H1 (cell line): ENCODE data around the gene BMF. TPM values are rescaled to one million over a fixed set of nuclear protein-coding genes. Genes with fewer than 3 reads are reported as not detected.
A peak's percentile ranks its signal among the peaks of the same experiment; 100 is the strongest.

Experiments used
- CTCF ChIA-PET: fragments of 300-600 bp; sonication (Branson Sonifier 250); formaldehyde crosslinking; loops from one replicate; lab custom pipeline; 2021; ENCODE audit not compliant: partially characterized antibody; lab: Charles Lee
- POLR2A ChIA-PET: fragments of 300-600 bp; sonication (Branson Sonifier 250); formaldehyde crosslinking; loops from one replicate; lab custom pipeline; 2021; ENCODE audit warnings: inconsistent platforms; ENCODE audit not compliant: partially characterized antibody; lab: Charles Lee
- DNase-seq, 2 experiments: peaks; one replicate each; pipeline versions ENCODE4 v3.0.0 to v3.0.0-alpha.2; 2010 to 2022; ENCODE audit warnings: low spot score in 2 of 2, low read depth in 1 of 2, mixed read lengths in 1 of 2
- FAIRE-seq: peaks from 2 replicates; lab custom pipeline; 2011; peaks lifted over from hg19 to GRCh38; lab: Jason Lieb, UNC
- H2AFZ ChIP-seq: 2 replicates; pipeline ENCODE4 v1.8.1; 2012; ENCODE audit warnings: low read length, inconsistent platforms
- H2AK5ac ChIP-seq: 2 replicates; pipeline ENCODE4 v1.6.1; 2013; ENCODE audit warnings: low read depth, low read length
- H2BK120ac ChIP-seq: replicated peaks from 2 replicates; pipeline ENCODE3; 2013; ENCODE audit warnings: low read depth, low read length, inconsistent platforms
- H2BK12ac ChIP-seq: 2 replicates; pipeline ENCODE4 v1.6.1; 2013; ENCODE audit warnings: low read depth, low read length
- H2BK15ac ChIP-seq: 2 replicates; pipeline ENCODE4 v1.6.1; 2013; ENCODE audit warnings: low read length
- H2BK20ac ChIP-seq: 2 replicates; pipeline ENCODE4 v1.6.1; 2013; ENCODE audit warnings: low read length
- H2BK5ac ChIP-seq: 2 replicates; pipeline ENCODE4 v1.6.1; 2013; ENCODE audit warnings: low read depth, low read length
- H3K14ac ChIP-seq: 2 replicates; pipeline ENCODE4 v1.6.1; 2013; ENCODE audit warnings: inconsistent platforms; ENCODE audit not compliant: insufficient read length
- H3K18ac ChIP-seq: 2 replicates; pipeline ENCODE4 v1.6.1; 2013; ENCODE audit warnings: low read length; ENCODE audit errors: extremely low read depth
- H3K23ac ChIP-seq: 2 replicates; pipeline ENCODE4 v1.6.1; 2013; ENCODE audit warnings: inconsistent platforms; ENCODE audit not compliant: insufficient read length
- H3K23me2 ChIP-seq: 2 replicates; pipeline ENCODE4 v1.6.1; 2013; ENCODE audit warnings: low read depth, low read length
- H3K27ac ChIP-seq: 2 replicates; pipeline ENCODE4 v1.6.1; 2011; ENCODE audit warnings: low read depth, low read length, inconsistent platforms
- H3K27me3 ChIP-seq, 4 experiments: replicated peaks in 1 of 4; 1 replicate in 1 of 4; 2 replicates in 3 of 4; pipeline versions ENCODE4 v1.6.1 to v1.8.1; 2011 to 2013; ENCODE audit warnings: low read length in 3 of 4, mild to moderate bottlenecking in 3 of 4, inconsistent platforms in 2 of 4, mixed read lengths in 2 of 4, moderate library complexity in 1 of 4; ENCODE audit not compliant: control insufficient read depth in 3 of 4, insufficient read depth in 3 of 4; ENCODE audit errors: extremely low read depth in 1 of 4
- H3K36me3 ChIP-seq, 4 experiments: 2 replicates each; pipeline versions ENCODE4 v1.6.1 to v1.8.1; 2011 to 2013; ENCODE audit warnings: mild to moderate bottlenecking in 4 of 4, low read length in 3 of 4, moderate library complexity in 2 of 4, control low read depth in 1 of 4, inconsistent platforms in 1 of 4; ENCODE audit not compliant: insufficient read depth in 4 of 4, control insufficient read depth in 2 of 4
- H3K4ac ChIP-seq: replicated peaks from 2 replicates; pipeline ENCODE3; 2013; ENCODE audit warnings: low read length, low read depth, mixed read lengths, inconsistent platforms; ENCODE audit not compliant: insufficient read length
- H3K4me1 ChIP-seq, 4 experiments: replicated peaks in 1 of 4; 1 replicate in 1 of 4; 2 replicates in 3 of 4; pipeline versions ENCODE4 v1.6.1 to v1.8.1; 2011 to 2013; ENCODE audit warnings: low read length in 3 of 4, inconsistent platforms in 2 of 4, mixed read lengths in 1 of 4; ENCODE audit not compliant: insufficient read depth in 4 of 4, control insufficient read depth in 3 of 4
- H3K4me2 ChIP-seq, 2 experiments: 2 replicates each; pipeline versions ENCODE4 v1.6.1 to v1.8.1; 2011 to 2013; ENCODE audit warnings: low read depth in 2 of 2, low read length in 2 of 2, control low read depth in 1 of 2, inconsistent platforms in 1 of 2, mild to moderate bottlenecking in 1 of 2; ENCODE audit not compliant: insufficient read depth in 1 of 2
- H3K4me3 ChIP-seq, 4 experiments: fragments of 200-600, 300-600 bp in 1 of 4; sonication (generic), shearing (Covaris generic), sonication (Bioruptor Twin) in 1 of 4; 2 replicates each; pipeline versions ENCODE4 v1.5.1 to v1.8.1; 2011 to 2016; ENCODE audit warnings: low read length in 4 of 4, low read depth in 3 of 4, control low read depth in 2 of 4, inconsistent platforms in 2 of 4, mild to moderate bottlenecking in 2 of 4, mixed read lengths in 1 of 4, moderate library complexity in 1 of 4; ENCODE audit not compliant: insufficient read depth in 2 of 4; ENCODE audit errors: extremely low read depth in 1 of 4
- H3K56ac ChIP-seq: replicated peaks from 2 replicates; pipeline ENCODE3; 2013; ENCODE audit warnings: low read depth, mild to moderate bottlenecking, mixed read lengths, low read length, inconsistent platforms; ENCODE audit not compliant: insufficient read length
- H3K79me1 ChIP-seq: 2 replicates; pipeline ENCODE4 v1.6.1; 2013; ENCODE audit warnings: low read depth, low read length, control low read depth
- H3K79me2 ChIP-seq, 2 experiments: 2 replicates each; pipeline versions ENCODE4 v1.6.1 to v1.8.1; 2012 to 2013; ENCODE audit warnings: low read length in 2 of 2, mild to moderate bottlenecking in 2 of 2, inconsistent platforms in 1 of 2; ENCODE audit not compliant: insufficient read depth in 2 of 2, control insufficient read depth in 1 of 2
- H3K9ac ChIP-seq, 4 experiments: replicated peaks in 1 of 4; 1 replicate in 1 of 4; 2 replicates in 3 of 4; pipeline versions ENCODE4 v1.6.1 to v1.8.1; 2011 to 2013; ENCODE audit warnings: low read depth in 3 of 4, low read length in 3 of 4, control low read depth in 2 of 4, mild to moderate bottlenecking in 2 of 4, moderate library complexity in 2 of 4, inconsistent platforms in 1 of 4; ENCODE audit errors: extremely low read depth in 1 of 4
- H3K9me3 ChIP-seq, 2 experiments: 2 replicates each; pipeline versions ENCODE4 v1.6.1 to v1.8.1; 2012 to 2013; ENCODE audit warnings: mild to moderate bottlenecking in 2 of 2, moderate library complexity in 2 of 2, control low read depth in 1 of 2, inconsistent platforms in 1 of 2, low read depth in 1 of 2, low read length in 1 of 2, mixed read lengths in 1 of 2; ENCODE audit not compliant: insufficient read depth in 2 of 2
- H4K20me1 ChIP-seq, 2 experiments: replicated peaks in 1 of 2; 2 replicates each; pipeline versions ENCODE3 to v1.8.1; 2011 to 2013; ENCODE audit warnings: inconsistent platforms in 2 of 2, low read length in 2 of 2, mild to moderate bottlenecking in 1 of 2; ENCODE audit not compliant: insufficient read depth in 2 of 2, control insufficient read depth in 1 of 2
- H4K5ac ChIP-seq: 2 replicates; pipeline ENCODE4 v1.6.1; 2013; ENCODE audit warnings: low read length, low read depth, mixed read lengths, inconsistent platforms; ENCODE audit not compliant: insufficient read length
- H4K8ac ChIP-seq: 2 replicates; pipeline ENCODE4 v1.8.0; 2013; ENCODE audit warnings: mild to moderate bottlenecking, moderate library complexity, low read length, inconsistent platforms; ENCODE audit not compliant: insufficient read depth; ENCODE audit errors: extremely low read depth
- H4K91ac ChIP-seq: replicated peaks from 2 replicates; pipeline ENCODE3; 2013; ENCODE audit warnings: low read length, mixed read lengths, inconsistent platforms; ENCODE audit not compliant: insufficient read length
- EZH2 ChIP-seq: fragments of 200-600 bp; sonication (generic); IDR thresholded peaks from 2 replicates; pipeline ENCODE4 v1.7.1; 2012; ENCODE audit warnings: low read depth, mild to moderate bottlenecking, moderate library complexity, low read length, inconsistent platforms; ENCODE audit not compliant: severe bottlenecking
- WGBS, 2 experiments: shearing (Covaris generic) in 1 of 2; methylation state at CpG; one replicate each; pipeline versions ENCODE4 v1.1.6 to v1.1.7; 2013 to 2015; ENCODE audit warnings: low lambda C conversion rate in 2 of 2, mixed read lengths in 2 of 2, inconsistent platforms in 1 of 2, low coverage in 1 of 2, missing lambda C conversion rate in 1 of 2; ENCODE audit not compliant: insufficient replicate concordance in 2 of 2, insufficient coverage in 1 of 2, insufficient read length in 1 of 2; ENCODE audit errors: extremely low coverage in 1 of 2, missing lambda C conversion rate in 1 of 2; 5-methylcytosine and 5-hydroxymethylcytosine counted together
- polyA plus RNA-seq, 7 experiments: library from polyadenylated mRNA; depleted of rRNA in 3 of 7; stranded (reverse) in 5 of 7; unstranded in 2 of 7; fragments of >200 nt in 5 of 7; fragments of 200-250 nt in 2 of 7; gene quantifications; 1 replicate in 5 of 7; 2 replicates in 1 of 7; 4 replicates in 1 of 7; pipeline versions ENCODE4 v1.2.1 to v1.2.3, GENCODE V29; 2011 to 2013; ENCODE audit warnings: missing spikeins in 2 of 7, mixed read lengths in 2 of 7
- total RNA-seq: library from RNA; stranded (reverse); fragmentation: NEBNext Ultra II Directional; extraction: Animal tissue kit (Norgen Biotek cat#: 25700); gene quantifications from 2 replicates; pipeline ENCODE4 v1.2.1, GENCODE V29; 2021
- TF ChIP-seq, protein P1 (sequence below): IDR thresholded peaks from 2 replicates; pipeline ENCODE4 v1.6.1; 2012; ENCODE audit warnings: inconsistent platforms

BMF gene
- total and polyA plus RNA-seq, 2 of the 8 experiments (the other 6 are each of a cell fraction or from before 2014, with no cell fraction given): 21.2 to 24.2 TPM

DNA sequence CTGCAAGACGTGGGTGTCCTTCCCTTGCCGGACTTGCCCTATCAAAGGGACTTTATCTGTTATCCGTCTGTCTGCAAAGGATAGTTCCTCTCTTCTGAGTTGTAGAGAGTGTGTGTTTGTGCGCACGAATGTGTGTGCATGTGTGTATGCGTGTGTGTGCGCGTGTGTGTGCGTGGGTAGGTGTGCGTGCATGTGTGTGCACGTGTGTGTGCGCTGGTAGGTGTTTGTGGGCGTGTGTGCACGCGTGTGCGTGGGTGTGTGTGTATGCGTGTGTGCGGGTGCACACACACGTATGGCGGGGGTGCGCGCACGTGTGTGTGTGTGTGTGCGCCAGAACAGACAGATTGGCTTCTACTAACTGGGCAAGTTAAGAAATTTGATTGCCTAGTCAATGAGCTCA is 4.1 kb upstream of the BMF start:
- POLR2A ChIA-PET: interaction anchor here (0.6 to 4.8 kb wide), 8 partner anchors 11 to 73 kb away, joined by 3 to 19 read pairs (median 4); partner anchors contain the start of gene BUB1B
- Histone ChIP-seq H2BK15ac (no peak overlapping the region), H4K91ac (peak overlapping the region; percentile 87), H3K4me2 (no peak overlapping the region), H2AFZ (no peak overlapping the region), H3K4ac (peak overlapping the region; percentile 69), H4K5ac (no peak overlapping the region), H3K79me2 (no peaks in the 10 kb centered on the region), H3K23ac (no peak overlapping the region), H3K18ac (no peak overlapping the region), H3K36me3 (no peaks in the 10 kb centered on the region), H3K9ac (no peak overlapping the region; a peak in 1 of 7 replicates)
- CTCF ChIA-PET: interaction anchor here (0.8 to 23.9 kb wide), 14 partner anchors 7 to 197 kb away, joined by 3 to 406 read pairs (median 8); partner anchors contain the start of genes BUB1B and SRP14
- WGBS, 2 experiments: 91% methylated on average over 17 of the region's 24 CpGs; no CpG with 5 or more reads in 1 of the 2 experiments
- TF ChIP-seq, protein P1, sequence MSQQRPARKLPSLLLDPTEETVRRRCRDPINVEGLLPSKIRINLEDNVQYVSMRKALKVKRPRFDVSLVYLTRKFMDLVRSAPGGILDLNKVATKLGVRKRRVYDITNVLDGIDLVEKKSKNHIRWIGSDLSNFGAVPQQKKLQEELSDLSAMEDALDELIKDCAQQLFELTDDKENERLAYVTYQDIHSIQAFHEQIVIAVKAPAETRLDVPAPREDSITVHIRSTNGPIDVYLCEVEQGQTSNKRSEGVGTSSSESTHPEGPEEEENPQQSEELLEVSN: no peak
- no peak for TF ChIP-seq EZH2
- TF ChIP-seq, all 59 proteins: peak for 0
- no peak overlapping the region for H2BK5ac ChIP-seq
- H2BK12ac ChIP-seq: peak overlapping the region; percentile 90; the same call in 1 of the 2 replicates
- no peaks in the 10 kb centered on the region for H3K9me3 ChIP-seq
- FAIRE-seq (no peak), DNase-seq (no peak)
- H3K27ac ChIP-seq: no peak overlapping the region
- peaks cover 7 to 25% (median 11%) of the 10 kb centered on the region in 4 experiments for H3K4me1 ChIP-seq
- H3K79me1 ChIP-seq: no peaks in the 10 kb centered on the region
- H2BK120ac ChIP-seq: no peak overlapping the region
- no peak overlapping the region for H3K56ac ChIP-seq
- no peak overlapping the region for H4K8ac ChIP-seq
- no peak overlapping the region for H3K4me3 ChIP-seq
- no peaks in the 10 kb centered on the region for H3K27me3 ChIP-seq
- no peak overlapping the region for H3K14ac ChIP-seq
- H2BK20ac ChIP-seq: 0 out of 2 replicates have a peak overlapping the region, but pooled peaks have one; percentile 86
- no peak overlapping the region for H2AK5ac ChIP-seq
- no peaks in the 10 kb centered on the region for H4K20me1 ChIP-seq
- H3K23me2 ChIP-seq: peaks cover 10% of the 10 kb centered on the region; the same call in 1 of the 2 replicates
